GM12891 (cell line): ENCODE measurements around the gene TIAM1.

Experiments
- POLR2A ChIP-seq: IDR thresholded peaks from 2 replicates; pipeline ENCODE4 v1.6.1; 2011; ENCODE audit warnings: low read depth, low read length, control low read depth
- POLR2AphosphoS5 ChIP-seq: IDR thresholded peaks from 2 replicates; pipeline ENCODE4 v1.6.1; 2011; ENCODE audit warnings: low read depth, low read length, control low read depth

- TF ChIP-seq POLR2AphosphoS5: no peak
- TF ChIP-seq POLR2A: no peak
These were observed 86.8 kb downstream of the TIAM1 start for GRCh38 chr21:31257265-31257664.
